ENCODE results near the gene CRB1. TPM values are rescaled to one million over a fixed set of nuclear protein-coding genes. Genes with fewer than 3 reads are reported as not detected.

The CRB1 gene
- total RNA-seq, 1 experiment from 2014 or later: not detected

GRCh38 chr1:197331565-197331964 lies 63.5 kb downstream of the CRB1 start:
- Mint-ChIP-seq H3K4me1 (no peaks in the 10 kb centered on the region), H3K9me3 (no peaks in the 10 kb centered on the region), H3K36me3 (ENCODE audit: insufficient read depth in 1 of 3, low read depth in 3 of 3) (no peaks in the 10 kb centered on the region), H3K4me3 (no peak overlapping the region), H3K27me3 (ENCODE audit: low read depth) (no peaks in the 10 kb centered on the region), H3K27ac (no peak overlapping the region)
- no peak overlapping the region for H3K9ac ChIP-seq (ENCODE audit: extremely low read depth, insufficient read length, low read length)
- H3K4ac ChIP-seq (ENCODE audit: low read depth, low read length): no peak overlapping the region
- H3K23me2 ChIP-seq (ENCODE audit: insufficient read length, low read depth, low read length, poor library complexity, severe bottlenecking): no peaks in the 10 kb centered on the region
- no peaks in the 10 kb centered on the region for H3K9me3 ChIP-seq (ENCODE audit: control insufficient read depth, low read depth, low read length)
- H3K4me2 ChIP-seq (ENCODE audit: insufficient read depth, insufficient read length, low read length): no peak overlapping the region
- H3K27ac ChIP-seq (ENCODE audit: insufficient read length, low read depth, low read length): no peak overlapping the region
- no peak overlapping the region for H4K91ac ChIP-seq (ENCODE audit: insufficient read length, low read depth, low read length)
- no peak overlapping the region for H4K5ac ChIP-seq (ENCODE audit: insufficient read length, low read depth, low read length)
- no peaks in the 10 kb centered on the region for H4K20me1 ChIP-seq (ENCODE audit: control insufficient read depth, insufficient read depth, insufficient read length)
- no peak overlapping the region for H3K18ac ChIP-seq (ENCODE audit: insufficient read length, low read depth, low read length)
- no peak for TF ChIP-seq CTCF (conservative IDR thresholded peaks at IDR 0.05)
- no peak overlapping the region for H2BK15ac ChIP-seq (ENCODE audit: low read depth, low read length)
- DNase-seq: no peak
- H2BK20ac ChIP-seq (ENCODE audit: low read depth, low read length, poor library complexity, severe bottlenecking): no peak overlapping the region
- WGBS (ENCODE audit: extremely low coverage, insufficient read length, low lambda C conversion rate): no CpG with 5 or more reads among the region's 5 CpGs
- no peaks in the 10 kb centered on the region for H3K79me2 ChIP-seq (ENCODE audit: insufficient read depth, low read length)
- no peak overlapping the region for H3K56ac ChIP-seq (ENCODE audit: insufficient read length, low read depth, low read length)
- H2AFZ ChIP-seq (ENCODE audit: low read length): no peak overlapping the region
- H4K8ac ChIP-seq (replicated peaks; ENCODE audit: insufficient read length, low read depth, low read length): no peak overlapping the region
- H3T11ph ChIP-seq (ENCODE audit: low read length): no peak overlapping the region
- no peaks in the 10 kb centered on the region for H3K4me1 ChIP-seq (ENCODE audit: insufficient read depth, low read length)
- H2AK5ac ChIP-seq (ENCODE audit: insufficient read length, low read length): no peak overlapping the region
- H2BK5ac ChIP-seq (ENCODE audit: insufficient read length, low read length): no peak overlapping the region
- no peak overlapping the region for H3K23ac ChIP-seq (ENCODE audit: insufficient read length, low read depth, low read length)
- no peaks in the 10 kb centered on the region for H3K27me3 ChIP-seq (ENCODE audit: insufficient read depth, low read length)
- no peak overlapping the region for H2BK120ac ChIP-seq (ENCODE audit: low read depth, low read length, poor library complexity, severe bottlenecking)
- no peak overlapping the region for H2BK12ac ChIP-seq (ENCODE audit: insufficient read length, low read depth, low read length)
- H3K14ac ChIP-seq (ENCODE audit: insufficient read depth, low read length): no peak overlapping the region
- no peaks in the 10 kb centered on the region for H3K79me1 ChIP-seq (ENCODE audit: insufficient read depth, low read depth, low read length, poor library complexity, severe bottlenecking)
